A549 (cell line): ENCODE data around the gene ZDHHC17. TPM values are rescaled to one million over a fixed set of nuclear protein-coding genes. Genes with fewer than 3 reads are reported as not detected.

Source experiments
- ATAC-seq, 2 experiments: fragments of 200-7000 bp in 1 of 2; fragments of >200 bp in 1 of 2; cut with Nextera tagmentation in 1 of 2; cut with Tn5 transposase in 1 of 2; 3 replicates each; pipeline versions ENCODE4 v1.8.0 to v1.9.1; 2018 to 2020; ENCODE audit warnings: mild to moderate bottlenecking in 1 of 2, moderate library complexity in 1 of 2
- CTCF ChIA-PET: fragments of 300-600 bp; sonication (Branson Sonifier 250); formaldehyde crosslinking; extraction: SDS; loops from one replicate; lab custom pipeline; 2021; ENCODE audit warnings: antibody characterized with exemption, inconsistent platforms; lab: Yijun Ruan, JAX
- POLR2A ChIA-PET: fragments of 350-600 bp; formaldehyde crosslinking; extraction: SDS; loops from one replicate; lab custom pipeline; 2021; ENCODE audit warnings: antibody characterized with exemption, inconsistent platforms; lab: Yijun Ruan, JAX
- DNase-seq, 2 experiments: peaks; one replicate each; pipeline versions ENCODE4 v3.0.0 to v3.0.0-alpha.2; 2011 to 2016; ENCODE audit warnings: low read depth in 1 of 2, low spot score in 1 of 2
- FAIRE-seq: peaks from 2 replicates; lab custom pipeline; 2011; peaks lifted over from hg19 to GRCh38; lab: Jason Lieb, UNC
- H3K27ac ChIP-seq, 2 experiments: fragments of >200 bp; sonication (Bioruptor Twin); formaldehyde crosslinking; 3 replicates each; pipeline ENCODE4 v1.5.1; 2016 to 2017
- H3K4me1 ChIP-seq: fragments of >200 bp; sonication (Bioruptor Twin); formaldehyde crosslinking; 3 replicates; pipeline ENCODE4 v1.6.1; 2016
- H3K4me2 ChIP-seq: fragments of >200 bp; sonication (Bioruptor Twin); formaldehyde crosslinking; 3 replicates; pipeline ENCODE4 v1.6.1; 2016
- H3K4me3 ChIP-seq: fragments of >200 bp; sonication (Bioruptor Twin); formaldehyde crosslinking; 3 replicates; pipeline ENCODE4 v1.5.1; 2016
- H3K9me3 ChIP-seq: fragments of >200 bp; sonication (Bioruptor Twin); formaldehyde crosslinking; 3 replicates; pipeline ENCODE4 v1.6.1; 2016
- BHLHE40 ChIP-seq: IDR thresholded peaks from 2 replicates; pipeline ENCODE4 v1.6.1; 2012; ENCODE audit warnings: low read depth, low read length, inconsistent platforms
- CEBPB ChIP-seq, 2 experiments: fragments of >200 bp in 1 of 2; sonication (Bioruptor Twin) in 1 of 2; formaldehyde crosslinking in 1 of 2; IDR thresholded peaks; 2 replicates each; pipeline ENCODE4 v1.6.1; 2012 to 2016
- CHD4 ChIP-seq: fragments of 200-600 bp; sonication (generic); IDR thresholded peaks from 2 replicates; pipeline ENCODE4 v1.6.1; 2016; ENCODE audit warnings: antibody characterized with exemption, mild to moderate bottlenecking, borderline replicate concordance
- EHF ChIP-seq: fragments of 250-450 bp; sonication (Bioruptor Pico); IDR thresholded peaks from 2 replicates; pipeline ENCODE4 v1.5.0; 2020; ENCODE audit warnings: mild to moderate bottlenecking
- ESRRA ChIP-seq: fragments of 150-350 bp; IDR thresholded peaks from 2 replicates; pipeline ENCODE4 v1.6.1; 2014; ENCODE audit warnings: mild to moderate bottlenecking, low read length, borderline replicate concordance
- FOSB ChIP-seq: fragments of 250-450 bp; sonication (Bioruptor Pico); IDR thresholded peaks from 2 replicates; pipeline ENCODE4 v1.5.0; 2020; ENCODE audit warnings: mild to moderate bottlenecking, moderate library complexity
- FOSL2 ChIP-seq, 2 experiments: fragments of 450-650 bp in 1 of 2; fragments of >200 bp in 1 of 2; sonication (Bioruptor Twin) in 1 of 2; formaldehyde crosslinking; IDR thresholded peaks; 2 replicates each; pipeline versions ENCODE4 v1.5.0 to v1.6.1; 2016 to 2020; ENCODE audit warnings: mild to moderate bottlenecking in 1 of 2, moderate library complexity in 1 of 2
- FOXS1 ChIP-seq: fragments of 250-450 bp; sonication (Bioruptor Pico); IDR thresholded peaks from 2 replicates; pipeline ENCODE4 v1.5.0; 2020; ENCODE audit warnings: mild to moderate bottlenecking, moderate library complexity
- HEYL ChIP-seq: fragments of 250-450 bp; sonication (Bioruptor Pico); IDR thresholded peaks from 2 replicates; pipeline ENCODE4 v1.8.0; 2021; ENCODE audit warnings: mild to moderate bottlenecking, moderate library complexity
- HOXB13 ChIP-seq: fragments of 250-450 bp; sonication (Bioruptor Pico); IDR thresholded peaks from 2 replicates; pipeline ENCODE4 v1.5.0; 2020; ENCODE audit warnings: low read depth, mild to moderate bottlenecking, moderate library complexity
- HOXB5 ChIP-seq: fragments of 250-450 bp; sonication (Bioruptor Pico); IDR thresholded peaks from 2 replicates; pipeline ENCODE4 v1.5.0; 2020; ENCODE audit warnings: mild to moderate bottlenecking, moderate library complexity
- JUNB ChIP-seq: fragments of >200 bp; sonication (Bioruptor Twin); formaldehyde crosslinking; IDR thresholded peaks from 2 replicates; pipeline ENCODE4 v1.6.1; 2016
- KDM1A ChIP-seq: fragments of 200-600 bp; sonication (generic); IDR thresholded peaks from 2 replicates; pipeline ENCODE4 v1.6.1; 2016; ENCODE audit warnings: low read depth, mild to moderate bottlenecking
- MAZ ChIP-seq: fragments of 150-350 bp; IDR thresholded peaks from 2 replicates; pipeline ENCODE4 v1.6.1; 2014; ENCODE audit warnings: antibody characterized with exemption, low read depth, low read length, borderline replicate concordance
- NFE2L2 ChIP-seq: fragments of 150-350 bp; conservative IDR thresholded peaks from 2 replicates; pipeline ENCODE4 v1.6.1; 2014; ENCODE audit warnings: low read length
- NR3C1 ChIP-seq: fragments of >200 bp; sonication (Bioruptor Twin); formaldehyde crosslinking; IDR thresholded peaks from 3 replicates; pipeline ENCODE4 v1.6.1; 2017
- PHF8 ChIP-seq: fragments of 200-600 bp; sonication (generic); IDR thresholded peaks from 2 replicates; pipeline ENCODE4 v1.6.1; 2016; ENCODE audit warnings: low read depth, mild to moderate bottlenecking, antibody characterized with exemption, moderate library complexity, borderline replicate concordance
- RARB ChIP-seq: fragments of 250-450 bp; sonication (Bioruptor Pico); IDR thresholded peaks from 2 replicates; pipeline ENCODE4 v1.8.0; 2021; ENCODE audit warnings: mild to moderate bottlenecking, moderate library complexity
- RFX5 ChIP-seq: fragments of 450-650 bp; IDR thresholded peaks from 2 replicates; pipeline ENCODE4 v1.7.1; 2014; ENCODE audit warnings: antibody characterized with exemption, mild to moderate bottlenecking, moderate library complexity
- RNF2 ChIP-seq: fragments of 200-600 bp; sonication (generic); IDR thresholded peaks from 2 replicates; pipeline ENCODE4 v1.6.1; 2016; ENCODE audit warnings: low read depth, mild to moderate bottlenecking, antibody characterized with exemption, moderate library complexity, borderline replicate concordance
- ZC3H11A ChIP-seq: fragments of 450-650 bp; IDR thresholded peaks from 2 replicates; pipeline ENCODE4 v1.6.1; 2014; ENCODE audit warnings: antibody characterized with exemption, mild to moderate bottlenecking
- ZFP36 ChIP-seq: fragments of 450-650 bp; IDR thresholded peaks from 2 replicates; pipeline ENCODE4 v1.6.1; 2014; ENCODE audit warnings: borderline replicate concordance; ENCODE audit not compliant: partially characterized antibody
- WGBS: methylation state at CpG from one replicate; pipeline ENCODE4 v1.1.6; 2017; ENCODE audit errors: missing lambda C conversion rate; 5-methylcytosine and 5-hydroxymethylcytosine counted together
- polyA plus RNA-seq, 4 experiments: library from polyadenylated mRNA; depleted of rRNA in 3 of 4; stranded (reverse); fragments of >200 nt; fragmentation: RNase III in 1 of 4; extraction: RNeasy Plus Mini Kit Qiagen cat#74134 plus additional on column Dnase treatment in 1 of 4; gene quantifications; 2 replicates in 3 of 4; 3 replicates in 1 of 4; pipeline ENCODE4 v1.2.3, GENCODE V29; 2011 to 2017
- TF ChIP-seq, protein P1 (sequence below): fragments of 200-600 bp; sonication (generic); IDR thresholded peaks from 2 replicates; pipeline ENCODE4 v1.6.1; 2016; ENCODE audit warnings: antibody characterized with exemption, mild to moderate bottlenecking, moderate library complexity
- TF ChIP-seq, protein P2 (sequence below): IDR thresholded peaks from 2 replicates; pipeline ENCODE4 v1.6.1; 2012
- TF ChIP-seq, protein P3 (sequence below): fragments of 150-350 bp; IDR thresholded peaks from 2 replicates; pipeline ENCODE4 v1.6.1; 2014; ENCODE audit warnings: low read depth, mild to moderate bottlenecking, low read length
- TF ChIP-seq, protein P4 (sequence below): fragments of >200 bp; sonication (Bioruptor Twin); formaldehyde crosslinking; IDR thresholded peaks from 2 replicates; pipeline ENCODE4 v1.6.1; 2016

Gene ZDHHC17
- polyA plus RNA-seq, 2 of the 4 experiments (the other 2 are of a cell fraction), result 28.1 to 54.8 TPM

DNA sequence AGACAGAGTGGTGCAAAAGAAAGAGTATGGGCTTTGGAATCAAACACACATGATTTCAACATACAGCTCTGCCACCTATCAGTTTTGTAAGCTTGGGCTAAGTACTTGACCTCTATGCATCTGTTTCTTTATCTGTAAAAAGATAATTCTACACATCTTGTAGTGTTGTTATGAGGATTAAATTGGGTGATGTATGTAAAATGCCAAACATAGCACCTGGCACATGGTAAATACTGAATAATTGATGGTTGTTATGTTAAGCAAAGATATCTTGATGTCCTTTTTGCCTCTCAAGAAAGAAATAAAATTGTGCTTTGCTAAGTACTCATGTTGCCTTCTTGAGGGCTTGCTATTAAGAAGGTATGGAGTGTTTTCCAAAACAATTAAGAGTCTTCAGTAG lies 117.2 kb downstream of the ZDHHC17 start:
- ATAC-seq (no peak), DNase-seq (no peak), FAIRE-seq (no peak)
- TF ChIP-seq, protein P1, sequence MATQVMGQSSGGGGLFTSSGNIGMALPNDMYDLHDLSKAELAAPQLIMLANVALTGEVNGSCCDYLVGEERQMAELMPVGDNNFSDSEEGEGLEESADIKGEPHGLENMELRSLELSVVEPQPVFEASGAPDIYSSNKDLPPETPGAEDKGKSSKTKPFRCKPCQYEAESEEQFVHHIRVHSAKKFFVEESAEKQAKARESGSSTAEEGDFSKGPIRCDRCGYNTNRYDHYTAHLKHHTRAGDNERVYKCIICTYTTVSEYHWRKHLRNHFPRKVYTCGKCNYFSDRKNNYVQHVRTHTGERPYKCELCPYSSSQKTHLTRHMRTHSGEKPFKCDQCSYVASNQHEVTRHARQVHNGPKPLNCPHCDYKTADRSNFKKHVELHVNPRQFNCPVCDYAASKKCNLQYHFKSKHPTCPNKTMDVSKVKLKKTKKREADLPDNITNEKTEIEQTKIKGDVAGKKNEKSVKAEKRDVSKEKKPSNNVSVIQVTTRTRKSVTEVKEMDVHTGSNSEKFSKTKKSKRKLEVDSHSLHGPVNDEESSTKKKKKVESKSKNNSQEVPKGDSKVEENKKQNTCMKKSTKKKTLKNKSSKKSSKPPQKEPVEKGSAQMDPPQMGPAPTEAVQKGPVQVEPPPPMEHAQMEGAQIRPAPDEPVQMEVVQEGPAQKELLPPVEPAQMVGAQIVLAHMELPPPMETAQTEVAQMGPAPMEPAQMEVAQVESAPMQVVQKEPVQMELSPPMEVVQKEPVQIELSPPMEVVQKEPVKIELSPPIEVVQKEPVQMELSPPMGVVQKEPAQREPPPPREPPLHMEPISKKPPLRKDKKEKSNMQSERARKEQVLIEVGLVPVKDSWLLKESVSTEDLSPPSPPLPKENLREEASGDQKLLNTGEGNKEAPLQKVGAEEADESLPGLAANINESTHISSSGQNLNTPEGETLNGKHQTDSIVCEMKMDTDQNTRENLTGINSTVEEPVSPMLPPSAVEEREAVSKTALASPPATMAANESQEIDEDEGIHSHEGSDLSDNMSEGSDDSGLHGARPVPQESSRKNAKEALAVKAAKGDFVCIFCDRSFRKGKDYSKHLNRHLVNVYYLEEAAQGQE, result no peak
- no peak for TF ChIP-seq ZC3H11A
- no peak for TF ChIP-seq HEYL (CRISPR knock-in tag)
- no peak for TF ChIP-seq RARB
- TF ChIP-seq HOXB5 (CRISPR knock-in tag), result no peak
- TF ChIP-seq, protein P2, sequence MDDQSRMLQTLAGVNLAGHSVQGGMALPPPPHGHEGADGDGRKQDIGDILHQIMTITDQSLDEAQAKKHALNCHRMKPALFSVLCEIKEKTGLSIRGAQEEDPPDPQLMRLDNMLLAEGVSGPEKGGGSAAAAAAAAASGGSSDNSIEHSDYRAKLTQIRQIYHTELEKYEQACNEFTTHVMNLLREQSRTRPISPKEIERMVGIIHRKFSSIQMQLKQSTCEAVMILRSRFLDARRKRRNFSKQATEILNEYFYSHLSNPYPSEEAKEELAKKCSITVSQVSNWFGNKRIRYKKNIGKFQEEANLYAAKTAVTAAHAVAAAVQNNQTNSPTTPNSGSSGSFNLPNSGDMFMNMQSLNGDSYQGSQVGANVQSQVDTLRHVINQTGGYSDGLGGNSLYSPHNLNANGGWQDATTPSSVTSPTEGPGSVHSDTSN, result no peak
- no peak for TF ChIP-seq BHLHE40
- TF ChIP-seq FOSB (CRISPR knock-in tag), result no peak
- no peak for TF ChIP-seq RFX5
- no peak for TF ChIP-seq KDM1A
- TF ChIP-seq FOSL2 (IDR thresholded peaks at IDR 0.05), result no peak
- TF ChIP-seq FOSL2 (CRISPR knock-in tag; IDR thresholded peaks at IDR 0.05), result no peak
- TF ChIP-seq, protein P3, sequence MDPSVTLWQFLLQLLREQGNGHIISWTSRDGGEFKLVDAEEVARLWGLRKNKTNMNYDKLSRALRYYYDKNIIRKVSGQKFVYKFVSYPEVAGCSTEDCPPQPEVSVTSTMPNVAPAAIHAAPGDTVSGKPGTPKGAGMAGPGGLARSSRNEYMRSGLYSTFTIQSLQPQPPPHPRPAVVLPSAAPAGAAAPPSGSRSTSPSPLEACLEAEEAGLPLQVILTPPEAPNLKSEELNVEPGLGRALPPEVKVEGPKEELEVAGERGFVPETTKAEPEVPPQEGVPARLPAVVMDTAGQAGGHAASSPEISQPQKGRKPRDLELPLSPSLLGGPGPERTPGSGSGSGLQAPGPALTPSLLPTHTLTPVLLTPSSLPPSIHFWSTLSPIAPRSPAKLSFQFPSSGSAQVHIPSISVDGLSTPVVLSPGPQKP, result no peak
- no peak for TF ChIP-seq CEBPB (IDR thresholded peaks at IDR 0.05)
- TF ChIP-seq MAZ, result no peak
- TF ChIP-seq EHF (CRISPR knock-in tag), result no peak
- TF ChIP-seq NFE2L2, result no peak
- H3K4me1 ChIP-seq, result peaks cover 10% of the 10 kb centered on the region; the same call in 2 of the 3 replicates
- CTCF ChIA-PET, result interaction anchor here (0.6 to 1.4 kb wide), 2 partner anchors 11 to 271 kb away, joined by 3 read pairs; no protein-coding TSS in a partner anchor
- no peak overlapping the region for H3K4me3 ChIP-seq
- POLR2A ChIA-PET, result no interaction called here
- H3K4me2 ChIP-seq, result no peak overlapping the region
- no peaks in the 10 kb centered on the region for H3K9me3 ChIP-seq
- H3K27ac ChIP-seq, result no peak overlapping the region

DNA sequence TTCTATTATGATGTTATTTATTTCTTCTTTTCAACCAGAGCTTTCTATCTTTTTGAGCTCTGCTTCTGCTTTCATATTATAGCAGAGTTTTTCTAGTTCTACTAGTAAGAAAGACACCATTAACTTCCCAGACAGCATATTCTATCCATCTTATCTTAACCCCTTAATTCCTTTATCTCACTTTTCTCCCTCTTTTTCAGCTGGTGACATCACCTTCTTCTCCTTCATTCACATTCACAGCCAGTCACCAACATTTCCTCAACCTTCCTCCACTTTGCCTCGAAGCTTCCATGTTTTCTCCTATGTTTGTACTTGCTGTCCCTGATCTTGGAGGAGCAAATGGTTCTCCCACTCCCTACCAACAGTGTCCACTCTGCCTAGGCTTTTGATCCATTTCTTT lies 118.5 kb downstream of the ZDHHC17 start:
- Histone ChIP-seq H3K4me1 (peaks cover 10% of the 10 kb centered on the region; the same call in 2 of the 3 replicates), H3K4me2 (no peak overlapping the region), H3K4me3 (no peak overlapping the region), H3K27ac (no peak overlapping the region), H3K9me3 (no peaks in the 10 kb centered on the region)
- 7% methylated on average over 1 of the region's 1 CpG for WGBS
- TF ChIP-seq, protein P4, sequence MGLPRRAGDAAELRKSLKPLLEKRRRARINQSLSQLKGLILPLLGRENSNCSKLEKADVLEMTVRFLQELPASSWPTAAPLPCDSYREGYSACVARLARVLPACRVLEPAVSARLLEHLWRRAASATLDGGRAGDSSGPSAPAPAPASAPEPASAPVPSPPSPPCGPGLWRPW, result no peak
- TF ChIP-seq FOXS1 (CRISPR knock-in tag) (no peak), PHF8 (no peak), JUNB (no peak), NR3C1 (no peak), ZFP36 (no peak), ESRRA (no peak), CEBPB (IDR thresholded peaks at IDR 0.05) (no peak), RNF2 (no peak), CHD4 (no peak), NFE2L2 (no peak), HOXB13 (CRISPR knock-in tag) (no peak)
- TF ChIP-seq, protein P2, result no peak
- DNase-seq (no peak), ATAC-seq (no peak), FAIRE-seq (no peak)
- ChIA-PET CTCF (interaction anchor here (0.9 kb wide), 1 partner anchor 518 kb away, joined by 3 read pairs; no protein-coding TSS in a partner anchor), POLR2A (no interaction called here)
